Sigmoid colon (tissue), 7 donors: Measurements from ENCODE around the gene SHANK3. TPM values are rescaled to one million over a fixed set of nuclear protein-coding genes. Genes with fewer than 3 reads are reported as not detected.

ENCODE experiments used
- DNase-seq: peaks from one replicate; pipeline ENCODE4 v3.0.0-alpha.2; 2019
- H3K27ac ChIP-seq, 4 donors: fragments of 200-600 bp; sonication (generic); one replicate each; pipeline ENCODE4 v1.5.1; 2016 to 2019; ENCODE audit warnings: mild to moderate bottlenecking in 1 of 4
- H3K27me3 ChIP-seq, 3 donors: fragments of 200-600 bp; sonication (generic); one replicate each; pipeline ENCODE4 v1.5.1; 2019; ENCODE audit warnings: mild to moderate bottlenecking in 1 of 3
- H3K36me3 ChIP-seq, 4 donors: fragments of 200-600 bp; sonication (generic); one replicate each; pipeline ENCODE4 v1.5.1; 2016 to 2019
- H3K4me1 ChIP-seq, 4 donors: fragments of 200-600 bp; sonication (generic); one replicate each; pipeline ENCODE4 v1.5.1; 2017 to 2019
- H3K4me3 ChIP-seq, 4 donors: fragments of 200-600 bp; sonication (generic); one replicate each; pipeline ENCODE4 v1.5.1; 2017 to 2019; ENCODE audit warnings: mild to moderate bottlenecking in 2 of 4, moderate library complexity in 1 of 4
- H3K9me3 ChIP-seq, 4 donors: fragments of 200-600 bp in 3 of 4; sonication (generic) in 3 of 4; one replicate each; pipeline versions ENCODE4 v1.5.1 to v1.6.1; 2013 to 2019
- CTCF ChIP-seq, 4 experiments: fragments of 450-650 bp in 3 of 4; fragments of 200-600 bp in 1 of 4; IDR thresholded peaks; one replicate each; pipeline ENCODE4 v1.5.1; 2016 to 2019; ENCODE audit warnings: antibody characterized with exemption in 4 of 4, mild to moderate bottlenecking in 3 of 4, moderate library complexity in 2 of 4
- EP300 ChIP-seq, 4 donors: sonication (generic); formaldehyde crosslinking; IDR thresholded peaks; one replicate each; pipeline ENCODE4 v1.6.1; 2017; ENCODE audit warnings: antibody characterized with exemption in 4 of 4
- POLR2A ChIP-seq, 2 donors: fragments of 450-650 bp; IDR thresholded peaks; one replicate each; pipeline ENCODE4 v1.6.1; 2016; ENCODE audit warnings: antibody characterized with exemption in 2 of 2, mild to moderate bottlenecking in 2 of 2, moderate library complexity in 2 of 2
- POLR2AphosphoS5 ChIP-seq, 4 donors: sonication (generic); formaldehyde crosslinking; IDR thresholded peaks; one replicate each; pipeline ENCODE4 v1.6.1; 2017; ENCODE audit warnings: antibody characterized with exemption in 4 of 4
- WGBS, 2 donors: extraction: QIAGEN DNeasy Blood & Tissue Kit; methylation state at CpG; one replicate each; pipeline ENCODE4 v1.1.7; 2013; 5-methylcytosine and 5-hydroxymethylcytosine counted together
- intact Hi-C: fragments of 100-400 bp; cut with DNase I; formaldehyde crosslinking; loops from one replicate; pipeline ENCODE4 v1.15.1; 2023
- polyA plus RNA-seq, 3 donors: library from polyadenylated mRNA; stranded (reverse); fragments of 200-250 nt; gene quantifications; one replicate each; pipeline ENCODE4 v1.2.3, GENCODE V29; 2013
- total RNA-seq, 4 donors: library from RNA; depleted of rRNA; stranded (reverse); fragments of >200 nt; gene quantifications; one replicate each; pipeline ENCODE4 v1.1.0, GENCODE V29; 2016
- donor health status: healthy with polysubstance abuse.
- donor health status: Bipolar disorder and iron deficiency.
- donor health status: healthy.

Gene SHANK3
- total and polyA plus RNA-seq, 7 donors: 0.23 to 14.4 (median 3.2) TPM

- H3K4me3 ChIP-seq: no peak overlapping the region
- peaks cover 0 to 23% (median 16%) of the 10 kb centered on the region in 4 donors for H3K4me1 ChIP-seq
- TF ChIP-seq CTCF (IDR thresholded peaks at IDR 0.05): no peak
- no peak for TF ChIP-seq EP300 (IDR thresholded peaks at IDR 0.05)
- no peak for TF ChIP-seq POLR2A (IDR thresholded peaks at IDR 0.05)
- no peak for TF ChIP-seq POLR2AphosphoS5 (IDR thresholded peaks at IDR 0.05)
- H3K9me3 ChIP-seq: no peaks in the 10 kb centered on the region
- intact Hi-C loops: no loop called here
- 81 to 87% methylated on average over 11 of the region's 11 CpGs for WGBS, 2 donors
- peaks cover 0 to under 1% (median 0%) of the 10 kb centered on the region in 3 donors for H3K27me3 ChIP-seq
- no peak overlapping the region for H3K27ac ChIP-seq
- H3K36me3 ChIP-seq: peaks cover 0 to 5% (median 0%) of the 10 kb centered on the region in 4 donors
- peak; percentile 51 for DNase-seq
Observed at GRCh38 chr22:50701428-50702154, 29.0 kb downstream of the SHANK3 start.

- H3K27ac ChIP-seq: no peak overlapping the region
- H3K27me3 ChIP-seq: no peaks in the 10 kb centered on the region
- intact Hi-C loops: no loop called here
- no peak overlapping the region for H3K4me3 ChIP-seq
- TF ChIP-seq POLR2AphosphoS5 (IDR thresholded peaks at IDR 0.05) (no peak), CTCF (IDR thresholded peaks at IDR 0.05) (no peak), POLR2A (IDR thresholded peaks at IDR 0.05) (no peak), EP300 (IDR thresholded peaks at IDR 0.05) (no peak)
- DNase-seq: peak; percentile 29
- H3K36me3 ChIP-seq: peaks cover 0 to 5% (median 0%) of the 10 kb centered on the region in 4 donors
- 62 to 77% methylated on average over 7 of the region's 7 CpGs for WGBS, 2 donors
- no peaks in the 10 kb centered on the region for H3K9me3 ChIP-seq
- peaks cover 0 to 17% (median 10%) of the 10 kb centered on the region in 4 donors for H3K4me1 ChIP-seq
Observed at GRCh38 chr22:50702261-50702671, 29.6 kb downstream of the SHANK3 start.

- 87 to 89% methylated on average over 20 of the region's 20 CpGs for WGBS, 2 donors
- H3K36me3 ChIP-seq: peaks cover 0 to 5% (median 0%) of the 10 kb centered on the region in 4 donors
- peaks cover 0 to 13% (median 5%) of the 10 kb centered on the region in 4 donors for H3K4me1 ChIP-seq
- H3K27me3 ChIP-seq: no peaks in the 10 kb centered on the region
- peak; percentile 54 for DNase-seq
- TF ChIP-seq EP300 (IDR thresholded peaks at IDR 0.05) (no peak), CTCF (IDR thresholded peaks at IDR 0.05) (no peak), POLR2AphosphoS5 (IDR thresholded peaks at IDR 0.05) (no peak), POLR2A (IDR thresholded peaks at IDR 0.05) (no peak)
- no peak overlapping the region for H3K27ac ChIP-seq
- no peaks in the 10 kb centered on the region for H3K9me3 ChIP-seq
- H3K4me3 ChIP-seq: no peak overlapping the region
- intact Hi-C loops: no loop called here
Observed at GRCh38 chr22:50702821-50703725, 30.4 kb downstream of the SHANK3 start.

GRCh38 chr22:50703726-50704509 is 31.3 kb downstream of the SHANK3 start:
- TF ChIP-seq POLR2AphosphoS5 (IDR thresholded peaks at IDR 0.05): no peak
- WGBS, 2 donors: 90 to 92% methylated on average over 36 of the region's 36 CpGs
- no peaks in the 10 kb centered on the region for H3K27me3 ChIP-seq
- peak; percentile 55 for DNase-seq
- H3K27ac ChIP-seq: no peak overlapping the region
- intact Hi-C loops: no loop called here
- H3K4me3 ChIP-seq: no peak overlapping the region
- H3K4me1 ChIP-seq: peaks cover 0 to 9% (median 3%) of the 10 kb centered on the region in 4 donors
- H3K36me3 ChIP-seq: peaks cover 0 to 8% (median 0%) of the 10 kb centered on the region in 4 donors
- no peaks in the 10 kb centered on the region for H3K9me3 ChIP-seq
